NCI-H2171 treated with DMSO at 0.1 percent for 48 hours (cell line): ENCODE results near the gene ATP4B.

Source experiments
- DNase-seq: peaks from one replicate; lab custom pipeline; 2025; lab: John Stamatoyannopoulos, UW

The ATP4B gene

GRCh38 chr13:113656003-113656588 is 1.9 kb downstream of the ATP4B start:
- DNase-seq, result no peak

- no peak for DNase-seq
Measured at GRCh38 chr13:113655346-113656002, 2.5 kb downstream of the ATP4B start.

- DNase-seq, result no peak
Measured at GRCh38 chr13:113654591-113655345, 3.2 kb downstream of the ATP4B start.

DNA sequence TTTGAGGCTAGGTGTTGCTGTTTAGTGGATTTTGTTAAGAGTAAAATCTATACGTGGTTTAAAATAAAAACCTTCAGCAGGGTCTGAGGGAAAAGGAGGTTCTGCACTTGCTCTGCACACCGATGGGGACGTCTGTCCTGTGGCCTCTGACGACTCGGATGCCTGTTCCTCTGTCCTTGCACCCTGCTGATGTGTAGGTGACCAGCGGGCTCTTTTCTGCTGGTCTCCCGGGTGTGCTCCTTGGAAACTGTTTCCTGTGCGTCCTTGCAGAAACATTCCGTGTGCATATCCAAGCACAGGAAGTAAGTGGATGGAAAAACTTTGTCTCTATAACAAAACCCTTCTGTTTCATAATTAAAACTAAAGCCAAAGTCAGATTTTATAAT is 3.8 kb downstream of the ATP4B start:
- no peak for DNase-seq

GRCh38 chr13:113653264-113654174 is 4.5 kb downstream of the ATP4B start:
- DNase-seq, result peak; percentile 43

DNA sequence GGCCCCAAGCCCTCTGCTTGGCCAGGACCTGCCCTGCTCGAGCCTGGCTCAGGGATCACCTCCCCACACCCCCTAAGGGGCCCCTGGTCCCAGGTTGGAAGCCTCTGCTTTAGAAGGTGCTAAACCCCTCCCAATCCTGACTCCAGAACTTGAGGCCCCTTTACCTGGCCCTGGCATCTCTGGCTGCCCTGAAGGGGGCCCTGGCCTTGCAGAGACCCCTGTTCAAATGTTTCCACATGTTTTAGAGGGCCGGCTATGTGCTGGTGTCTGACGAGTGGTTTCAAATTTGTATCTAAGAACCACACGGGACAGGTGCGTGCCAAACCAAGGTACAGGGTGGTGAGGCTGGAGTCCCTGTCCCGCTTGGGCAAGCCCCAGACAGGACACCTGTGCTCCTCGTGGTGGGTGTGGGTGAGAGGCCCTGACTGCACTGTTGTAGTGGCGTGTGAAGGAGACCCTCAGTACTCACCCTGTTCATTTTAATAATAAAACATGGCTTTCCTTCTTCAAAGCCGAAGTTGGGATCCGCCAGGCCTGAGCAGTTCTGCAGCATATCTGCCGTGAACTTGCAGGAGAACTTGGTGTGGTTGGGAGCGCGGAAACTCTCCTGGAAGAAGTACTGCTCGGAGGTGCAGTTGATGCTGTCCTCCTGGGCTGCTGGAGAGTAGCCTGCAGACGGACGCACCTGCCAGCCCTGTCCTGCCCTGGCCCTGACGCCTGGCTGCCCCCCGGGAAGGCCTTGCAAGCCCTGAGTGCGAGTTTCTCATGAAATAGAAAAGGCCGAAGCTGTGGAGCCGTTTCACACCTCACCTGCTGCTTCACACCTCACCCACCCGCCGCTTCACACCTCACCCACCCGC is 5.4 kb downstream of the ATP4B start:
- DNase-seq, result no peak

DNA sequence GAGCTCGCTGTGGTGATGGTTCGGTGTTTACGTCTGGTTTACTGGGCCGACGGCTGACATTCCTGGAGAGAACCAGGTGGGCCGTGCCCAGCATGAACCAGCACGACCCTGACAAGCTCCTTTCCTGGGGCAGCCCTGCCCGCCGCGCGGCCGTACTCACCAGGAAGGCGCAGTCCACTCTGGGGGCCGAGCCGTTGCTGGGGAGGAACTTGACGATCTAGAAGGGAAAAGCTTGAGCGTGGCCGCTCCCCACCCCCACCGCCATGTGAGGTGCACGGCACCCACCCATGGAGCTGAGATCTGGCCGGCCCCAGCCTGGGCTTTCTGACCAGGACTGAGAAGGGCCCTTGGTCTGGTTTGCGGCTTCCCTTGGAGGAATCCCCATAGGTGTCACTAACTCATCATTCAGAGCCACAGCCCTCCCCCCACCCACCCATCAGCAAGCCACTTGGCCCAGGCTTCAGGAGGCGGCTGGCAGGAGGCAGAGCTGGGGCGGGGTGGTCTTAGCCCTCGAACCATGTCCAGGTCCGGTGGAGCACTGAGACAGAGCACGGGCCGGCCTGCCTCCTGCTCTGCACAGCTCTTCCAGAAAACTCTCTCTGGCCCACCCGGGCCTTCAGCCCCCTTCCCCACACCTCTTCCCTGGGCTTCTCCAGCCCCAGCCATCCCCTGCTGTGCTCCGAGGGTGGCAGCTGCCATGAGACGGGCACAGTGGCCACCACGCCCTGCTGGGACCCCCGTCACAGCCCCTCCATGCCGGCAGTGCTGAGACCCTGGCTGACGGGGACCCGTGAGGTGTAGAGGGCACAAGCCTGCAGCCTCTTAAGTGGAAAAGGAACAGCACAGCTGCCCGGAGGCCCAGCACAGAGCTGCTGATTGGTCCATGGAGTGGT is 6.2 kb downstream of the ATP4B start:
- no peak for DNase-seq

GRCh38 chr13:113650731-113651148 is 7.3 kb downstream of the ATP4B start:
- no peak for DNase-seq

DNA sequence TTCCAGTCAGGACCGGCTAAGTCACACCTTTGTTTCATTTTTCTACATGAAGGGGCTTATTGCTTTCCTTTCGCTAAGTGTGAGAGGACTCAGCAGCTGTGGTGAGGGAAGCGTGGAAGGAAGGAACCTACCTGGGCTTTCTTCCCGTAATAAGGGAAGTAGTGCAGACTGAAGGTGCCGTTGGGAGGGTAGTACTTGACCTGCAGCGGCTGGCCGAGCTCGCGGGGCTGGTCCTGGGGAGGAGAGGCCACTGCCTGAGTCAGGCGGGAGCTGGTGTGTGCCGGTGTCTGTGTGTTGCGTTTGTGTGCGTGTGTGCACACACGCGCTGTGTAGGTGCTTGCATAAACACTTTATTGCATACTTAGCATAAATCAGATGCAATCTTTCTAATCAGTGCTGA is 7.7 kb downstream of the ATP4B start:
- no peak for DNase-seq

GRCh38 chr13:113649212-113649611 is 8.8 kb downstream of the ATP4B start:
- no peak for DNase-seq

DNA sequence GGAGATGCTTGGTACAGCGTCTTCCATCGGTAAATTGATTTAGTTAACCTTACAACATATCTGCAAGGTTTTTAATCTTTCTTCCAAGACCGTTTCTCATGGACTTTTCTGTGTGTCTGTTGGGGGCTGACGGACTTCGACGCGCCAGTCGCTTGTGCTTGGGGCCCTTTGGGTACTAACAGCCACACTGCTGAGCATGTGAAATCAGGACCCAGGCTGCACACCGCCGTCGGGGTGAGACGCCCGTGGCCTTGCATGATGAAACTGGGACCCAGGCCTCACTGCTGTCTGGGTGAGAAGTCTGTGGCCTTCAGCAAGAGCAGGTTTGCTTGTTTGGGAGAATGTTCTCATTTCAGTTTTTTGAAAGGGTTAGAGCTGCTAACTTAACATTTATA is 9.8 kb downstream of the ATP4B start:
- DNase-seq, result no peak

DNA sequence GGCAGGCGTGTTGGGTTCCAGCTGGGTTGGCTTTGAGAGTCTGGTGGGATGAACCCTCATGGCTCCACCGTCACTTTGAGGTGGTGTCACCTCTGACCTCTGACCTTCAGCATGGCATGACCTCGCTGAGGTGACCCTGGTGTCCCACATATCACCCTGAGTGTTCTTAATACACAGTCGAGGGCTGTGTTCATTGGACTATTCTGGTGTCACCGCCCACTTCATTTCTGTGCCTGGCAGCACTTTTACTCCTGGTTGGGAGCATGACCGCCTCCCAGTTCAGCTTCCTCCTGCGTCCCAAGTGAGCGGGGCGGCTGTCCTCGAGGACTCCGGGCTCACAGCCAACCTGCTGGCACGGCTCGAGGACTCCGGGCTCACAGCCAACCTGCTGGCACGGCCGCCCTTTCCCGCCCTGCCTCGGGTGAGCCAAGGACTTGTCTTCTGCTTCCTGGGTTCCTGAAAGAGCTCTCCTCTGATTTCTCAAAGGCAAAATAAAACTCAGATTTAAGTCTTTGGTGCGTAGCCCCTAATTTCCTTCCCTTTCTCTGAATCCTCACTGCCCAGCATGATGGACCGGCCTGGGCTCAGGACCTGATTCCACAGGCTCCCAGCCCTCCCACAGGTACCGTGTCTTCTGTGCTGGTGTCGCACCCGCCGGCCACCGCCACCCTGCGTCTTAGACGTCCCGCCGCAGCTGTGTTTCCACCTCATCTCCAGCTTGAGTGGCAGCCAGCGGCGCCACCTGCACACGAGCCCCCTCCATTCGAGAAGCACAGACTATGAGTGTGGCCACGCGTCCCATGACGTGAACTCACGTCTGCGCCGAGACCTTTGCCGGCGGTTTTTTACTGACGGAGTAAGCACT is 10.4 kb downstream of the ATP4B start:
- peak; percentile 96 for DNase-seq

DNA sequence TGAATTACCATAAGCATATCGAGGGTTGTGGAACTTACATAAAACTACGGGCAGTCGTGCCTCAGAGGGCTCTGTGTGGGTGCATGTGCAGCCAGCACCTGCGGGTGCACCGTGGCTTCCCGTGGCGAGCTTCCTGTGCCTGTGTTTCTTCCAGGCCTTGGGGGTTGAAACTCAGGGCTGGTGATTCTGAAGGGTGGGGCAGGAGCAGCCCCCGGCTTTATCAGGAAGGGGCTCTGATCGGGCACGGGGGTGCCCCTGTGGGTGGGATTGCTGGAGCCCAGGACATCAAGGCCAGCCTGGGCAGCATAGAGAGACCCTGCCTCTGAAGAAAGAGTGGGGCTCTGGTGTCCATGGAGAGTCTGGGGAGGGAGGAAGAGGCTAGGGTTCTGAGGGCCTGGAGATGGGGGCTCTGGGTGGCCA is 11.1 kb downstream of the ATP4B start:
- no peak for DNase-seq

DNA sequence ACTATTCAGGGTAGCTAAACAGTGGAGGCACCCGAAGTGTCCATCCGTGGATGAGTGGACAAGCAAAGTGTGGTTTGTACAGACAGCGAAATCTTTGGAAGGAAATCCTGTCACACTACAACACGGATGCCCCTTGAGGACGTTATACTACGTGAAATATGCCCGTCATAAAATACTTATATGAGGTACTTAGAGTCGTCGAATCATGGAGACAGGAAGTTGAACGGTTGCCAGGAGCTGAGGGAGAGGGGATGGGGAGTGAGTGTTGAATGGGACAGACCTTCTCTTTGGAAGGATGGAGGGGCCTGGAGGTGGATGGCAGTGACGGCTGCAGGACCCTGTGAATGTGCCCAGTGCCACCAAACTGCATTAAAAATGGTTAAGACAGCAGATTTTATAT is 11.6 kb downstream of the ATP4B start:
- DNase-seq, result peak; percentile 20

DNA sequence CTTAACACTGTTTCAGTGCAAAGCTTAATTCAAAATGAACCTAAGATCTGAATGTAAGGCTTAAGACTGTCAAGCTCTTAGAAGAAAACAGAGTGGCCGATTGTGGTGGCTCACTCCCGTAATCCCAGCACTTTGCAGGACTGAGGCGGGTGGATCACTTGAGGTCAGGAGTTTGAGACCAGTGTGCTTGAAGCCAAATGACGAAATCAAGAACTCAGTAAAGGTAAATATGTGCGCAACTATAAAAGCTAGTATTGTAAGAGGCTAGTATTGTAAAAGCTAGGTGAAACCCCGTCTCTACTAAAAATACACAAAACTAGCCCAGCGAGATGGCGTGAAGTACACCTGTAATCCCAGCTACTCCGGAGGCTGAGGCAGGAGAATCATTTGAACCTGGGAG is 12.7 kb downstream of the ATP4B start:
- DNase-seq, result no peak

DNA sequence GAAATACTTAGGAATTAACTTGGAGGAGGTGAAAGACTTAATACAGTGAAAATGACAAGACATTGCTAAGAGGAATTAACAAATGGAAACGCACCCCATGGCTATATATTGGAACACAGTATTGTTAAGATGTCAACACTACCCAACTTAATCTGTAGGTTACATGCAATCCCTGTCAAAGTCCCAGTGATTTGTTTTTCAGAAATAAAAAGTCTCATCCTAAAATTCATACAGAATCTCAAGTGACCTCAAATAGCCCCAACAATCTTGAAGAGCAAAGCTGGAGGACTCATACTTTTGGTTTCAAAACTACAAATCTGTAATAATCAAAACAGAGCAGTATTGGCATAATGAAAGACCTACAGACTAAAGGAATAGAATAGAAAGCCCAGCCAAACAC is 13.2 kb downstream of the ATP4B start:
- no peak for DNase-seq

- DNase-seq, result no peak
Measured at GRCh38 chr13:113643593-113643992, 14.4 kb downstream of the ATP4B start.

DNA sequence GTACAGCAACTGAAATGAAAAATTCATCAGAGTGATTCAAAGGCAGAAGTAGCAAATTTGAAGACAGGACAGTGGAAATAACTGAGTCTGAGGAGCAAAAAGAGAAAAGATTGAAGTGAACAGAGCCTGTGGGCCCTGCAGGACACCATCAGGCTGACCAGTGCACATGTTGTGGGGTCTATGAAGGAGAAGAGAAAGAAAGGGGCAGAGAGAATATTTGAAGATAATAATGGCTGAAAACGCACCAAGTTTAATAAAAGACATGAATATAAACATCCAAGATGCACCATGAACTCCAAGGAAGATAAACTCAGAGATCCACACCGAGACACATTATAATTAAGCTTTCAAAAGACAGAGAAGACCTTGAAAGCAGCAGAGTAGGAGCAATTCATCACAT is 15.4 kb downstream of the ATP4B start:
- DNase-seq, result no peak

GRCh38 chr13:113641426-113641825 is 16.6 kb downstream of the ATP4B start:
- DNase-seq, result no peak
